ENCODE results near the gene PLOD3. TPM values are rescaled to one million over a fixed set of nuclear protein-coding genes. Genes with fewer than 3 reads are reported as not detected.

The PLOD3 gene
- total RNA-seq, 1 experiment from 2014 or later = 83.7 TPM

DNA sequence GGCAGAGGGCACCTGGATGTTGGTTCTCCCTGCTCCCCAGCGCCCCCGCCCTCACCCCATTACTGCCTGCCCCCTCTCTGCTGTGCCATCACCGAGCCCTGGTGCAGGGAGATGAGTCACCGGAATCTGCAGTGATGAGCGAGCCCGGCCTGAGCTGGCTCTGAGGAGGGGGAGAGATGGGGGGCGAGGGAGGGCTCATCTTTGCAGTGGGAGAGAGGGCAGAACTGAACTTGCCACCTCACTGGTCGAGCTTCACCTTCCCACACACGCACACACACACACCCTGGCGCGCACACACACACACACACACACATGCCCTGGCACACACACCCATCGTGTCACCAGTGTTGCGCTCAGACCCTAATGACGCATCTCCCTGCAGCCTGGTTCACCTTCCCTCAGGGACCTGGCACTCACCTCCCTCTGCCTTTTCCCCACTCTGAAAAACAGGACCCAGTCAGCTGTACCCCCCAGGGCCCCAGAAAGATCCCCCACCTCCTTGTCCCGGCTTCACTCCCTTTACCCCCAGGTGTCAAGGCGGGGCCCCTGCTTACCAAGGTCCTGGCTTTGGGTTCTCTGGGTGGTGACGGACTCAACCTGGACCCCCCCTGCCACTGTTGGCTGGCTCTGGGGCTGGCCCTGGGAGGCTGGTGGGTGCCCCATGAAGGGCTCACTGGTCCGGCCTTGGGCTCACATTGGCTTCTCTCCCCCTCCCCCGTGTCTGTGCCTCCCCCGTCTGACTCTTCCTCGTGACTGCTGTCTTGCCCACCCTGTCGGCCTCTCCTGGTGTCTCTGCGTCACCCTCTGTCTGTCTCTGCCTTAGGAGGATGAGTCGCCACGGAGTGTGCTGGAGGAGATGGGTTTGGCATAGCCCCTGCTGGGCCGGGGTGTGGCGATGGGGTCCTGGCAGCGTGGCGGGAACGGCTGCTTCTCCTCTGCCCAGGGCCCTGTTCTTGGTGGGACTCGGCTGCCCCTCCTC lies 57.4 kb downstream of the PLOD3 start:
- no peak for DNase-seq (ENCODE audit: low read depth, low spot score)
- CTCF ChIA-PET = interaction anchor here (1.1 to 1.7 kb wide), 3 partner anchors 16 to 123 kb away, joined by 3 to 6 read pairs (median 4); no protein-coding TSS in a partner anchor
- BruUV-seq (replicated peaks) = no TSS peak
- ATAC-seq = peak; percentile 43
- POLR2A ChIA-PET = interaction anchor here (0.9 to 1.2 kb wide), 3 partner anchors 16 to 65 kb away, joined by 3 to 4 read pairs (median 3); no protein-coding TSS in a partner anchor
- H3K4me2 ChIP-seq (ENCODE audit: low read length) = peak overlapping the region; percentile 85
- H3K27me3 ChIP-seq (ENCODE audit: insufficient read depth, low read length) = no peaks in the 10 kb centered on the region
- peak overlapping the region; percentile 97 for H3K27ac ChIP-seq (ENCODE audit: low read depth, low read length)
- intact Hi-C loops (cut with micrococcal nuclease) = no loop called here
- no peaks in the 10 kb centered on the region for H3K9me2 ChIP-seq (ENCODE audit: insufficient read depth)
- TF ChIP-seq TCF7L2 (IDR thresholded peaks at IDR 0.05; ENCODE audit: borderline replicate concordance, extremely low read depth, insufficient read depth, insufficient read length) (peak; percentile 39), YY1 (IDR thresholded peaks at IDR 0.05; ENCODE audit: extremely low read depth, insufficient replicate concordance, low read depth, low read length) (peak; percentile 14), ZFX (IDR thresholded peaks at IDR 0.05) (no peak), JUND (IDR thresholded peaks at IDR 0.05) (no peak), POLR2AphosphoS5 (IDR thresholded peaks at IDR 0.05; ENCODE audit: low read depth, low read length) (peak; percentile 62)
- H2AFZ ChIP-seq (ENCODE audit: low read depth, low read length, poor library complexity, severe bottlenecking) = no peak overlapping the region
- H3K4me1 ChIP-seq (ENCODE audit: control insufficient read depth in 1 of 2, insufficient read depth in 2 of 2, low read length in 2 of 2) = peaks cover 61 to 97% of the 10 kb centered on the region in 2 experiments
- RAD21 ChIA-PET (ENCODE audit: low non-redundant PET in 1 of 2, low total read pairs in 2 of 2, uncharacterized antibody in 2 of 2, unreplicated experiment in 2 of 2) = no interaction called here
- peaks cover 6 to 32% of the 10 kb centered on the region in 2 experiments; a peak in 3 of 4 replicates for H3K36me3 ChIP-seq (ENCODE audit: control insufficient read depth in 1 of 2, insufficient read depth in 2 of 2, low read length in 2 of 2)
- H3K79me2 ChIP-seq (ENCODE audit: insufficient read depth, low read length) = peaks cover 42% of the 10 kb centered on the region
- peak overlapping the region; percentile 79 for H3K9ac ChIP-seq (ENCODE audit: low read length)
- H3K4me3 ChIP-seq (replicated peaks in 1 of 2; ENCODE audit: low read depth in 1 of 2, low read length in 2 of 2) = peak overlapping the region in 1 of 2 experiments; percentile 30; a peak in 2 of 4 replicates
- H4K20me1 ChIP-seq (ENCODE audit: insufficient read depth) = no peaks in the 10 kb centered on the region
- no peaks in the 10 kb centered on the region for H3K9me3 ChIP-seq (ENCODE audit: control insufficient read depth in 1 of 2, insufficient read depth in 1 of 2, low read depth in 1 of 2, low read length in 2 of 2)

All from HCT116 (cell line).